KMS-11 (cell line): ENCODE data around the gene RALGDS.
"Not testable (repeated sequence)": the region's sequence is repeated elsewhere in the genome, so short reads cannot be mapped to it uniquely, and the experiment has no call there.

Source experiments
- H2AFZ ChIP-seq: fragments of 200-600 bp; sonication (generic); 2 replicates; pipeline ENCODE4 v1.6.1; 2016; ENCODE audit warnings: antibody characterized with exemption, mixed run types, low read depth
- H3K27ac ChIP-seq: fragments of 200-600 bp; sonication (generic); 2 replicates; pipeline ENCODE4 v1.6.1; 2016; ENCODE audit warnings: mild to moderate bottlenecking, mixed run types
- H3K27me3 ChIP-seq: fragments of 200-600 bp; sonication (generic); 2 replicates; pipeline ENCODE4 v1.6.1; 2017; ENCODE audit warnings: mild to moderate bottlenecking, low read depth, mixed run types, moderate library complexity; ENCODE audit not compliant: insufficient read depth
- H3K36me3 ChIP-seq: fragments of 200-600 bp; sonication (generic); 2 replicates; pipeline ENCODE4 v1.6.1; 2017; ENCODE audit warnings: mild to moderate bottlenecking, mixed run types; ENCODE audit not compliant: insufficient read depth
- H3K4me1 ChIP-seq: fragments of 200-600 bp; sonication (generic); 2 replicates; pipeline ENCODE4 v1.6.1; 2016; ENCODE audit warnings: mild to moderate bottlenecking, low read depth, mixed run types; ENCODE audit not compliant: poor library complexity, severe bottlenecking
- H3K4me2 ChIP-seq: fragments of 200-600 bp; sonication (generic); 2 replicates; pipeline ENCODE4 v1.7.0; 2016; ENCODE audit warnings: mild to moderate bottlenecking, mixed run types
- H3K4me3 ChIP-seq: fragments of 200-600 bp; sonication (generic); IDR thresholded peaks from 2 replicates; pipeline ENCODE4 v1.6.1; 2017; ENCODE audit warnings: low read depth, low read length, mixed read lengths; ENCODE audit not compliant: insufficient read depth
- H3K79me2 ChIP-seq: fragments of 200-600 bp; sonication (generic); 2 replicates; pipeline ENCODE4 v1.6.1; 2016; ENCODE audit warnings: low read depth, mixed run types; ENCODE audit not compliant: insufficient read depth
- H3K9ac ChIP-seq: fragments of 200-600 bp; sonication (generic); 2 replicates; pipeline ENCODE4 v1.6.1; 2016; ENCODE audit warnings: mild to moderate bottlenecking, mixed run types
- H4K20me1 ChIP-seq: fragments of 200-600 bp; sonication (generic); 2 replicates; pipeline ENCODE4 v1.6.1; 2016; ENCODE audit warnings: mild to moderate bottlenecking, mixed run types; ENCODE audit not compliant: insufficient read depth
- TF ChIP-seq, protein P1 (sequence below): fragments of 200-600 bp; sonication (generic); conservative IDR thresholded peaks from 2 replicates; pipeline ENCODE4 v1.6.1; 2017; ENCODE audit warnings: low read depth, mild to moderate bottlenecking, antibody characterized with exemption, low read length, moderate library complexity, mixed read lengths

RALGDS gene

DNA sequence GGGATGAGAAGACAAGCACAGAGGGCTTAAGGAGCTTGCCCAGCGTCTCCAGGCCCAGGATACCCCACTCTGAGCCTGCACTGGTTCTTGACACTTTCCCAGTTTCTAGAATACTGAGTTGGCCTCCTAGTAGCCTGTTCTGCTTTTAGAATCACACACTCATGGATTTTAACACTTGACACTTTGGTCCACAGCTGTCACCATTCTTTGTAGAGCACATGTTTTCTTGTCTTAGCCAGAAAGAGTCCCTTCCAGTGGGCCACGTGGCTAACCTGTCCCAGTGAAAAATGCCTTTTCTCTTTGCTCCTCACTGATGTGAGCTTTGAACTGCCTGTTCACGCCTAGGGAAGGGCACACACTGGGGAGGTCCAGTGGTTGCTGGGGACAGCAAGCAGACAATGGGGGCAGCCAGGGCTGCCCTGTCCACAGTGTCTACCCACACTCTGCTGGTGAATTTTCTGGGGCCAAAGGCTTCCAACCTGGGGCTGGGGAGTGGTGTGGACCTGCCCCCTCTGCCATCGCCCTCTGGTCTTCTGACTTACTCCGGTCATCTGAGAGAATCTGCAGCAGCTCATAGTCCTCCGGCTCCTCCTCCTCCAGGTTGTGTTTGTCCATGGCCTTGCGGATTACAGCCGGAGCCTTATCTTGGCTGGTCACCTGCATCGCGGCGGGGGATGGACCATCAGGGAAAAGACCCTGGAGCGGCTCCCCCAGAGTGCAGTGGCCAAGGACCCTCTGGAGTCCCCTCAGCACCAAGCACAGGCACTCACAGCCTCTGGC, 21.1 kb downstream of the RALGDS start:
- H3K4me3 ChIP-seq, result no peak overlapping the region
- H4K20me1 ChIP-seq, result no peaks in the 10 kb centered on the region
- H3K4me1 ChIP-seq, result no peaks in the 10 kb centered on the region
- H3K9ac ChIP-seq, result no peak overlapping the region
- no peaks in the 10 kb centered on the region; the same call in 1 of the 2 replicates for H3K36me3 ChIP-seq
- no peak overlapping the region for H3K27ac ChIP-seq
- H2AFZ ChIP-seq, result no peak overlapping the region
- TF ChIP-seq, protein P1, sequence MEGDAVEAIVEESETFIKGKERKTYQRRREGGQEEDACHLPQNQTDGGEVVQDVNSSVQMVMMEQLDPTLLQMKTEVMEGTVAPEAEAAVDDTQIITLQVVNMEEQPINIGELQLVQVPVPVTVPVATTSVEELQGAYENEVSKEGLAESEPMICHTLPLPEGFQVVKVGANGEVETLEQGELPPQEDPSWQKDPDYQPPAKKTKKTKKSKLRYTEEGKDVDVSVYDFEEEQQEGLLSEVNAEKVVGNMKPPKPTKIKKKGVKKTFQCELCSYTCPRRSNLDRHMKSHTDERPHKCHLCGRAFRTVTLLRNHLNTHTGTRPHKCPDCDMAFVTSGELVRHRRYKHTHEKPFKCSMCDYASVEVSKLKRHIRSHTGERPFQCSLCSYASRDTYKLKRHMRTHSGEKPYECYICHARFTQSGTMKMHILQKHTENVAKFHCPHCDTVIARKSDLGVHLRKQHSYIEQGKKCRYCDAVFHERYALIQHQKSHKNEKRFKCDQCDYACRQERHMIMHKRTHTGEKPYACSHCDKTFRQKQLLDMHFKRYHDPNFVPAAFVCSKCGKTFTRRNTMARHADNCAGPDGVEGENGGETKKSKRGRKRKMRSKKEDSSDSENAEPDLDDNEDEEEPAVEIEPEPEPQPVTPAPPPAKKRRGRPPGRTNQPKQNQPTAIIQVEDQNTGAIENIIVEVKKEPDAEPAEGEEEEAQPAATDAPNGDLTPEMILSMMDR, result no peak
- no peak overlapping the region for H3K4me2 ChIP-seq
- H3K79me2 ChIP-seq, result no peaks in the 10 kb centered on the region
- no peaks in the 10 kb centered on the region for H3K27me3 ChIP-seq

DNA sequence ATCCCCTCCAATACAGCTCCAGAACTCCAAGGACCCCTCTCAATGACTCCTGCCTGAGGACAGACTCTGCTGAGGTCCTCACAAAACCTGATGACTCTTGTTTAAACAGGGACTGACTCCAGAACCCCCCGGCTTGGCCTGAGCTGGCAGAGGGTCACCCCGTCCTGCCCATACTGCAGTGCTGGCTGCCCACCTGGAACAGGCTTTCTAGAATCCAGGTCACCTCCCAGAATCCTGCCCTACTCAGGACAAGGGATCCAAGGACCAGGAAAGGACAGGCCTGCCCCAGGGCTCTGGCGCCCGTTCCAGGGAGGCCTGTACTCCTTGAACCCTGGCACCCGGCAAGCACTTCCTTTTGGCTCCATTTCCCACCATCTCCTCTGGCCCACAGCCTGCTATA, 22.2 kb downstream of the RALGDS start:
- TF ChIP-seq, protein P1, result no peak
- Histone ChIP-seq H3K27ac (no peak overlapping the region), H3K9ac (no peak overlapping the region), H4K20me1 (no peaks in the 10 kb centered on the region), H3K36me3 (no peaks in the 10 kb centered on the region; the same call in 1 of the 2 replicates), H3K27me3 (no peaks in the 10 kb centered on the region), H3K4me3 (no peak overlapping the region), H3K4me2 (no peak overlapping the region), H2AFZ (no peak overlapping the region), H3K79me2 (no peaks in the 10 kb centered on the region), H3K4me1 (no peaks in the 10 kb centered on the region)

DNA sequence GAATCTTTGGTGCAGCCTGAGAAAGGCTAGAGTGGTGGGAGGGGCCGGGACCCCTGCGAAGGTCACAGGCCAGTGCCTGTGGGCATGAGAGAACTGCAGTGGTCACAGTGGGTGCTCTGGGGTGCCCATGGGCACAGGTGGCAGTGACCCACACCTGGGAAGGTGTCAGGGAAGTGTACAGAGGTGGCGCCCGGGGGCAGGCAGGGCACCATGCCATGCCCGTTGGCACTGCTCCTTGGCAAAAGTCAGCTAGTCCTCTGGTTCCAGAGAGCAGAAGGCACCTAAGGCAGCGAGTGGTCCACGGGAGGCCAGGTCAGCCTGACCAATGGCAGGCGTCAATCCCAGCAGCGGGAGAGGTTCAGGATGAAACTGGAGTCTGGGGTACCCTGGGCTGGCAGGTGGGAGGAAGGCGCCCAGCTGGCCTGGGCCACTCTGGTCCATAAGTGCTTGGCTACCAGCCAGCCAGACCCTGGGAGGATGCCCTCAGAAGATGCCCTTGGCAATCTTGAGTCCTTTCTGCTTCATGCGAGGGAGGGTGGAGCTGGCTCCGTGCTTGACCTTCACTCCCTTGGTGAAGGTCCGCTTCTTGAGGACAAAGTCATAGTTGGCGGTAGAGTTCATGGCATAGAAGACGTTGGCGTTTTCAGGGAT, 22.8 kb downstream of the RALGDS start:
- TF ChIP-seq, protein P1, result no peak
- Histone ChIP-seq H3K4me1 (no peaks in the 10 kb centered on the region), H3K27ac (no peak overlapping the region), H2AFZ (no peak overlapping the region), H3K4me2 (no peak overlapping the region), H4K20me1 (no peaks in the 10 kb centered on the region), H3K27me3 (no peaks in the 10 kb centered on the region), H3K36me3 (no peaks in the 10 kb centered on the region; the same call in 1 of the 2 replicates), H3K79me2 (no peaks in the 10 kb centered on the region), H3K9ac (no peak overlapping the region), H3K4me3 (no peak overlapping the region)

DNA sequence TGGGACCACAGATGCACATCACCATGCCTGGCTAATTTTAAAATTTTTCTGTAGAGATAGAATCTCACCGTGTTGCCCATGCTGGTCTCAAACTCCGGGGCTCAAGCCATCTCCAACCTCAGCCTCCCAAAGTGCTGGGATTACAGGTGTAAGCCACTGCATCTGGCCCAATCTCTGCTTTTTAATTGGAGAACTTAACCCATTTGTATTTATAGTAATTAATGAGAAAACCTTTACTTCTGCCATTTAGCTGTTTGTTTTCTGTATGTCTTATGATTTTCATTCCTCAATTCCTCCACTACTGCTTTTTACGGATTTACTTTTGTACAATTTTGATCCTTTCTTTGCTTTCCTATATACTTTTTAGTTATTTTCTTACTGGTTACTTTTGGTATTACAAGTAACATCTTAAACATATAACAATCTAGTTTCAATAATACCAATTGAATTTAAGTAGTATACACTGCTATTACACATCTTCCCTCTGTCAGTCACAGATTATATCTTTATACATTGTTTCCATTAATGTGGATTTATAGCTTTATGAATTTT, 26.1 kb downstream of the RALGDS start:
- H3K27ac ChIP-seq, result no peak overlapping the region
- no peaks in the 10 kb centered on the region for H3K4me1 ChIP-seq
- H3K4me2 ChIP-seq, result no peak overlapping the region
- no peaks in the 10 kb centered on the region for H3K27me3 ChIP-seq
- H3K9ac ChIP-seq, result no peak overlapping the region
- H3K4me3 ChIP-seq, result no peak overlapping the region
- H3K36me3 ChIP-seq, result no peaks in the 10 kb centered on the region; the same call in 1 of the 2 replicates
- TF ChIP-seq, protein P1, result no peak
- H3K79me2 ChIP-seq, result no peaks in the 10 kb centered on the region
- H4K20me1 ChIP-seq, result no peaks in the 10 kb centered on the region
- H2AFZ ChIP-seq, result no peak overlapping the region

DNA sequence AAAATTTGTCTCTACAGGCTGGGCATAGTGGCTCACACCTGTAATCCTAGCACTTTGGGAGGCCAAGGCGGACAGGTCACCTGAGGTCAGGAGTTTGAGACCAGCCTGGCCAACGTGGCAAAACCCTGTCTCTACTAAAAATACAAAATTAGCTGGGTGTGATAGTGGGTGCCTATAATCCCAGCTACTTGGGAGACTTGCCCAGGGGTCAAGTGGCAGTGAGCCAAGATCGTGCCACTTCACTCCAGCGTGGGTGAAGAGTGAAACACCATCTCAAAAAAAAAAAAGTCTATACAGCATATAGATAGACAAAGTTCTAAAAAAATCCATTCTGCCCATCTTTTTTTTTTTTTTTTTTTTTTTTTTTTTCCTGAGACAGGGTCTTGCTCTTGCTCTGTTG, 26.7 kb downstream of the RALGDS start:
- H2AFZ ChIP-seq, H3K4me3 ChIP-seq, H3K36me3 ChIP-seq, H3K27me3 ChIP-seq, H3K4me1 ChIP-seq, H3K27ac ChIP-seq, H3K79me2 ChIP-seq, H4K20me1 ChIP-seq, H3K4me2 ChIP-seq, H3K9ac ChIP-seq: not testable (repeated sequence)
